Loucy (cell line): Measurements from ENCODE around the gene IGDCC3.

ENCODE experiments used
- CTCF ChIP-seq: fragments of 200-600 bp; sonication (generic); conservative IDR thresholded peaks from 2 replicates; pipeline ENCODE4 v1.5.1; 2014; ENCODE audit warnings: mild to moderate bottlenecking, antibody characterized with exemption, low read length
- EZH2phosphoT487 ChIP-seq: fragments of 200-600 bp; IDR thresholded peaks from 2 replicates; pipeline ENCODE4 v1.6.1; 2018; ENCODE audit warnings: antibody characterized with exemption, mild to moderate bottlenecking, moderate library complexity, borderline replicate concordance

- TF ChIP-seq CTCF = no peak
- TF ChIP-seq EZH2phosphoT487 = no peak
Observed at GRCh38 chr15:65420975-65421359, 43.2 kb upstream of the IGDCC3 start.
